IPS DF 4.7 (cell line): ENCODE measurements around the gene CC2D2B.
A peak's percentile ranks its signal among the peaks of the same experiment; 100 is the strongest.
"Not testable (repeated sequence)": the region's sequence is repeated elsewhere in the genome, so short reads cannot be mapped to it uniquely, and the experiment has no call there.

Experiments
- DNase-seq: peaks from one replicate; pipeline ENCODE4 v3.0.0-alpha.2; 2013; ENCODE audit warnings: low spot score; ENCODE audit errors: extremely low read depth

Gene CC2D2B

GRCh38 chr10:95907456-95908253 lies at the start of gene CC2D2B:
Gene CC2D2B (plus strand): TSS chr10:95907975. CDS start chr10:95911324, 3,349 bp downstream.
- no peak for DNase-seq

- no peak for DNase-seq
Observed at GRCh38 chr10:95860166-95860940, 47.4 kb upstream of the CC2D2B start.

GRCh38 chr10:95861386-95861785 lies 46.4 kb upstream of the CC2D2B start:
- no peak for DNase-seq

- DNase-seq: peak; percentile 28
Observed at GRCh38 chr10:95864906-95865813, 42.6 kb upstream of the CC2D2B start.

- no peak for DNase-seq
Observed at GRCh38 chr10:95865814-95866466, 41.8 kb upstream of the CC2D2B start.

GRCh38 chr10:95866467-95866842 lies 41.3 kb upstream of the CC2D2B start:
- DNase-seq: no peak

- DNase-seq: no peak
Observed at GRCh38 chr10:95867866-95868265, 39.9 kb upstream of the CC2D2B start.

GRCh38 chr10:95872158-95872711 lies 35.5 kb upstream of the CC2D2B start:
- no peak for DNase-seq

- DNase-seq: no peak
Observed at GRCh38 chr10:95873139-95873538, 34.6 kb upstream of the CC2D2B start.

- DNase-seq: no peak
Observed at GRCh38 chr10:95873651-95874050, 34.1 kb upstream of the CC2D2B start.

- DNase-seq: not testable (repeated sequence)
Observed at GRCh38 chr10:95874783-95875182, 33.0 kb upstream of the CC2D2B start.

- DNase-seq: no peak
Observed at GRCh38 chr10:95876756-95877155, 31.0 kb upstream of the CC2D2B start.

- no peak for DNase-seq
Observed at GRCh38 chr10:95877881-95878280, 29.9 kb upstream of the CC2D2B start.

- DNase-seq: no peak
Observed at GRCh38 chr10:95880704-95881103, 27.1 kb upstream of the CC2D2B start.

- no peak for DNase-seq
Observed at GRCh38 chr10:95881316-95881715, 26.5 kb upstream of the CC2D2B start.

GRCh38 chr10:95889830-95890229 lies 17.9 kb upstream of the CC2D2B start:
- DNase-seq: no peak

GRCh38 chr10:95896071-95896850 lies 11.5 kb upstream of the CC2D2B start:
- DNase-seq: no peak

GRCh38 chr10:95905897-95906580 lies 1.7 kb upstream of the CC2D2B start:
- DNase-seq: not testable (repeated sequence)

- DNase-seq: no peak
Observed at GRCh38 chr10:95906677-95907455, 909 bp upstream of the CC2D2B start.
